IPS-18a (cell line): ENCODE results near the gene ACCS.
A peak's percentile ranks its signal among the peaks of the same experiment; 100 is the strongest.

Experiments
- H3K27ac ChIP-seq: one replicate; pipeline ENCODE4 v1.5.1; 2013; ENCODE audit warnings: low read length
- H3K27me3 ChIP-seq: one replicate; pipeline ENCODE4 v1.6.1; 2013; ENCODE audit warnings: mild to moderate bottlenecking, low read length; ENCODE audit not compliant: control insufficient read depth, insufficient read depth
- H3K36me3 ChIP-seq: one replicate; pipeline ENCODE4 v1.6.1; 2013; ENCODE audit warnings: low read depth, low read length; ENCODE audit not compliant: control insufficient read depth
- H3K4me1 ChIP-seq: one replicate; pipeline ENCODE4 v1.6.1; 2013; ENCODE audit warnings: low read depth, low read length; ENCODE audit not compliant: control insufficient read depth
- H3K4me3 ChIP-seq: one replicate; pipeline ENCODE4 v1.5.1; 2013; ENCODE audit warnings: low read length
- H3K9ac ChIP-seq: one replicate; pipeline ENCODE4 v1.6.1; 2013; ENCODE audit warnings: mild to moderate bottlenecking, low read length, moderate library complexity
- H3K9me3 ChIP-seq: one replicate; pipeline ENCODE4 v1.6.1; 2013; ENCODE audit warnings: low read depth, low read length; ENCODE audit not compliant: control insufficient read depth

Gene ACCS

DNA sequence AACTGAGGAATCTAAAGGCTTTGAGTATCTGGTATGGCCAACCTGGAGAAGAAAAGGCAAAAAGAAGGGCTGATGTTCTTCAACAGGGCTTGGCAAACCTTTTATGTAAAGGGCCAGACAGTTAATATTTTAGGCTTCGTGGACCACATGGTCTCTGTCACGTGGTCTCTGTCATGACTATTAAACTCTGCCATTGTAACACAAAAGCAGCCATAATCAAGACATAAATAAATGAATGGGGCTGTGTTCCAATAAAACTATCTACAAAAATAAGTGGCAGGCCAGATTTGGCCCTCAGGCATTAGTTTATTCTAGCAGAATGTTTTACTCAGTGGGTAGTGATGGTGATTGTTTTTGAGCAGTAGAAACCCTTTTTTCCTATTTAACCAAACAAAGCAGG, 18.8 kb upstream of the ACCS start:
- Histone ChIP-seq H3K27me3 (no peaks in the 10 kb centered on the region), H3K4me3 (no peak overlapping the region), H3K36me3 (no peaks in the 10 kb centered on the region), H3K27ac (no peak overlapping the region), H3K9me3 (no peaks in the 10 kb centered on the region), H3K9ac (no peak overlapping the region), H3K4me1 (no peaks in the 10 kb centered on the region)

GRCh38 chr11:44047931-44048431, 18.1 kb upstream of the ACCS start, which contains the start of gene ACCSL:
Gene ACCSL (plus strand): TSS chr11:44047981. CDS start chr11:44048037, 56 bp downstream.
- H3K4me1 ChIP-seq: no peaks in the 10 kb centered on the region
- H3K9ac ChIP-seq: no peak within 1 kb of the TSS
- no peaks in the 10 kb centered on the region for H3K9me3 ChIP-seq
- no peak within 1 kb of the TSS for H3K27ac ChIP-seq
- H3K27me3 ChIP-seq: no peaks in the 10 kb centered on the region
- H3K4me3 ChIP-seq: no peak within 1 kb of the TSS
- no peaks in the 10 kb centered on the region for H3K36me3 ChIP-seq

- no peaks in the 10 kb centered on the region for H3K9me3 ChIP-seq
- no peaks in the 10 kb centered on the region for H3K4me1 ChIP-seq
- no peak overlapping the region for H3K27ac ChIP-seq
- no peak overlapping the region for H3K4me3 ChIP-seq
- no peaks in the 10 kb centered on the region for H3K36me3 ChIP-seq
- no peaks in the 10 kb centered on the region for H3K27me3 ChIP-seq
- no peak overlapping the region for H3K9ac ChIP-seq
Measured at GRCh38 chr11:44049832-44050231, 16.2 kb upstream of the ACCS start.

- H3K27me3 ChIP-seq: no peaks in the 10 kb centered on the region
- H3K36me3 ChIP-seq: no peaks in the 10 kb centered on the region
- no peak overlapping the region for H3K4me3 ChIP-seq
- no peaks in the 10 kb centered on the region for H3K9me3 ChIP-seq
- no peak overlapping the region for H3K27ac ChIP-seq
- H3K4me1 ChIP-seq: no peaks in the 10 kb centered on the region
- H3K9ac ChIP-seq: no peak overlapping the region
Measured at GRCh38 chr11:44051171-44051570, 14.9 kb upstream of the ACCS start.

- H3K9ac ChIP-seq: no peak overlapping the region
- H3K4me1 ChIP-seq: no peaks in the 10 kb centered on the region
- no peaks in the 10 kb centered on the region for H3K36me3 ChIP-seq
- H3K27me3 ChIP-seq: no peaks in the 10 kb centered on the region
- H3K4me3 ChIP-seq: no peak overlapping the region
- H3K9me3 ChIP-seq: no peaks in the 10 kb centered on the region
- no peak overlapping the region for H3K27ac ChIP-seq
Measured at GRCh38 chr11:44057340-44057739, 8.7 kb upstream of the ACCS start.

GRCh38 chr11:44058275-44058674, 7.8 kb upstream of the ACCS start:
- Histone ChIP-seq H3K9ac (no peak overlapping the region), H3K4me1 (peaks cover 6% of the 10 kb centered on the region), H3K36me3 (no peaks in the 10 kb centered on the region), H3K27ac (no peak overlapping the region), H3K4me3 (no peak overlapping the region), H3K27me3 (no peaks in the 10 kb centered on the region), H3K9me3 (no peaks in the 10 kb centered on the region)

GRCh38 chr11:44065161-44065661, 859 bp upstream of the ACCS start:
- H3K27me3 ChIP-seq: peaks cover 14% of the 10 kb centered on the region
- H3K9ac ChIP-seq: peak overlapping the region; percentile 80
- H3K9me3 ChIP-seq: no peaks in the 10 kb centered on the region
- H3K36me3 ChIP-seq: no peaks in the 10 kb centered on the region
- peak overlapping the region; percentile 52 for H3K4me3 ChIP-seq
- H3K27ac ChIP-seq: no peak overlapping the region
- H3K4me1 ChIP-seq: peaks cover 24% of the 10 kb centered on the region

GRCh38 chr11:44066732-44067141, 667 bp downstream of the ACCS start:
- peak overlapping the region; percentile 7 for H3K27ac ChIP-seq

GRCh38 chr11:44067266-44067665, 1.2 kb downstream of the ACCS start:
- H3K9ac ChIP-seq: no peak overlapping the region

More at GRCh38 chr11:44066732-44067141, 667 bp downstream of the ACCS start:
- H3K9me3 ChIP-seq: no peaks in the 10 kb centered on the region
- H3K27me3 ChIP-seq: peaks cover 14% of the 10 kb centered on the region
- H3K36me3 ChIP-seq: no peaks in the 10 kb centered on the region
- H3K9ac ChIP-seq: peak overlapping the region; percentile 80
- H3K4me3 ChIP-seq: peak overlapping the region; percentile 52
- H3K4me1 ChIP-seq: peaks cover 24% of the 10 kb centered on the region

GRCh38 chr11:44068180-44068579, 2.1 kb downstream of the ACCS start:
- Histone ChIP-seq H3K4me3 (no peak overlapping the region), H3K9me3 (no peaks in the 10 kb centered on the region), H3K36me3 (no peaks in the 10 kb centered on the region), H3K4me1 (peaks cover 18% of the 10 kb centered on the region), H3K27ac (no peak overlapping the region), H3K9ac (no peak overlapping the region), H3K27me3 (peaks cover 14% of the 10 kb centered on the region)

More at GRCh38 chr11:44067266-44067665, 1.2 kb downstream of the ACCS start:
- peaks cover 24% of the 10 kb centered on the region for H3K4me1 ChIP-seq
- H3K9me3 ChIP-seq: no peaks in the 10 kb centered on the region
- peak overlapping the region; percentile 52 for H3K4me3 ChIP-seq
- no peak overlapping the region for H3K27ac ChIP-seq
- peaks cover 14% of the 10 kb centered on the region for H3K27me3 ChIP-seq
- H3K36me3 ChIP-seq: no peaks in the 10 kb centered on the region

- Histone ChIP-seq H3K27me3 (peaks cover 14% of the 10 kb centered on the region), H3K27ac (no peak overlapping the region), H3K4me3 (no peak overlapping the region), H3K9me3 (no peaks in the 10 kb centered on the region), H3K36me3 (no peaks in the 10 kb centered on the region), H3K9ac (no peak overlapping the region), H3K4me1 (no peaks in the 10 kb centered on the region)
Measured at GRCh38 chr11:44071157-44071556, 5.1 kb downstream of the ACCS start.
